Measurements from ENCODE around the gene CLPSL2. TPM values are rescaled to one million over a fixed set of nuclear protein-coding genes. Genes with fewer than 3 reads are reported as not detected.

The CLPSL2 gene
- total RNA-seq, 1 donor, result not detected

GRCh38 chr6:35745509-35745908 is 30.9 kb upstream of the CLPSL2 start:
- DNase-seq (ENCODE audit: low read depth in 2 of 3, low spot score in 2 of 3), result no peak

- no peak for DNase-seq (ENCODE audit: low read depth in 2 of 3, low spot score in 2 of 3)
Measured at GRCh38 chr6:35746516-35746915, 29.9 kb upstream of the CLPSL2 start.

DNA sequence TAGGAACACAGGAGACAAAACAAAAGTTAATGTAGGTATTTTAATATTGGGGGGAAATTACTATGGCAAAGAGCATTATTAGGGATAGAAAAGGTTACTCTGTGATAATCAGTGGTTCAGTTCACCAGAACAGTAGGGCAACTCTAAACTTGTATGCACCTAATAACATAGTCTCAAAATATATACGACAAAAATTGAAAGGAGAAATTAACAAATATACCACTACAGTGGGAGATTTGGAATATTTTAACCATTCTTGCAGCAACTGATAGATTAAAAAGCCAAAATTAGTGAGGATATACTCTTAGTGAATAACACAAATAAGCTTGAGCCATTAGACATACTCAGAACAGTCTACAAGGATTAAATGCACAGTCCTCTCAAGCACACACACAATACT is 28.5 kb upstream of the CLPSL2 start:
- DNase-seq (ENCODE audit: low read depth in 2 of 3, low spot score in 2 of 3), result no peak

DNA sequence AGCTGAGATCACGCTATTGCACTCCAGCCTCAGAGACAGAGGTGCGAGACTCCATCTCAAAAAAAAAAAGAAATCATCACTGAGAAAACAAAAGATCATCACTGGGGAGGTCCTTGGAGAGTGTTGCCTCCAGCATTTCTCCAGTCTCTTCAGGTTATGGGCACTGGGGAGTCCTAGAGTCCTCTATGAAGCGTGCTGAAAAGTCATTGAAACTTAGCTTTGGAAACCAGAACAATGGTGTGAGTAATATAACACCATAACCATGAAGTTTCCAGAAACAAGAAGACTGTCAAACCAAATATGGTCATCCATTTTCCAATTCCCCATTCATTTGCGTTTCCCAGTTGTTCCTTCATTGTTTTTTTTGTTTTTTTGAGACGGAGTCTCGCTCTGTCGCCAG is 25.8 kb upstream of the CLPSL2 start:
- no peak for DNase-seq (ENCODE audit: low read depth in 2 of 3, low spot score in 2 of 3)

DNA sequence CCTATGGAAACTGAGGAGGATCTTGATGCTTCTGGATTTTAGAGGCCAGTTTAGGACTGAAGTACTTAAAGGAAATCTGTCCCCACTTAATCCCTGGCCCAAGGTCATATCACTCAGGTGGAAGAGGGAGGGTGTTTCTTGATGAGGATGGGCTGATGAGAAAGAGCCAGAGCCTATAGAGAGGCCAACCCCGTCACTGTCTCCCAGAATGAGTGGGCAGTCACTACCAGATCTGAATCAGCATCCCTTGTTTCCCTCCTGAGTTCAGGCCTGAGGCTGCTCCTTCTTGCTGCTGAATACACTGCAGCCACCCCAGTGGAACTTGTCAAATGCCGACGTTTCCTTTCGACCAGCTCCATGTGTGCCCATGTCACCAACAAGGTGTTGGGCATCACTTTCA is 24.8 kb upstream of the CLPSL2 start:
- DNase-seq (ENCODE audit: low read depth in 2 of 3, low spot score in 2 of 3), result no peak

GRCh38 chr6:35752330-35752729 is 24.1 kb upstream of the CLPSL2 start:
- DNase-seq (ENCODE audit: low read depth in 2 of 3, low spot score in 2 of 3), result no peak

- no peak for DNase-seq (ENCODE audit: low read depth in 2 of 3, low spot score in 2 of 3)
Measured at GRCh38 chr6:35754452-35755277, 21.7 kb upstream of the CLPSL2 start.

GRCh38 chr6:35755278-35755924 is 21.0 kb upstream of the CLPSL2 start:
- no peak for DNase-seq (ENCODE audit: low read depth in 2 of 3, low spot score in 2 of 3)

GRCh38 chr6:35757456-35758123 is 18.8 kb upstream of the CLPSL2 start:
- DNase-seq (ENCODE audit: low read depth in 2 of 3, low spot score in 2 of 3), result peak in 1 of 3 donors; percentile 51

- DNase-seq (ENCODE audit: low read depth in 2 of 3, low spot score in 2 of 3), result no peak
Measured at GRCh38 chr6:35759426-35759825, 17.0 kb upstream of the CLPSL2 start.

DNA sequence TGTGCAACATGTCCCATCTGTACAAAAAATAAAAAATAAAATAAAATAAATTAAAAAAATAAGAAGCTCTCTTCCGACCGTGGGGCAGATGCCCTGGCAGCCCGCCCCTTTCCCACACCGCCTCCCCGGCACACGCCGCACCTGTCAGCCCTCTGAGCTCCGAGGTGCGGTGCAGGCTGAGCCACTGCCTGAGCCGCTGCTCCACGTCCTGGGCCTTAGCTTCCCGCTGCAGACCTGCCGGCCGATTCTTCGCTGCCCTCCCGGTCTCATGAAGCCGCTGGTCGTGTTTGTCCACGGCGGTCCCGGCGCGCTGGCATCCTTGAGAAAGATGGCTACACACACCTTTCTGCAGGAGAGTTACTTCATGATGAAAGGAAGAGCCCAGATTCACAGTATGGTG is 10.7 kb upstream of the CLPSL2 start:
- DNase-seq (ENCODE audit: low read depth in 2 of 3, low spot score in 2 of 3), result no peak

- no peak for DNase-seq (ENCODE audit: low read depth in 2 of 3, low spot score in 2 of 3)
Measured at GRCh38 chr6:35769211-35769610, 7.2 kb upstream of the CLPSL2 start.

DNA sequence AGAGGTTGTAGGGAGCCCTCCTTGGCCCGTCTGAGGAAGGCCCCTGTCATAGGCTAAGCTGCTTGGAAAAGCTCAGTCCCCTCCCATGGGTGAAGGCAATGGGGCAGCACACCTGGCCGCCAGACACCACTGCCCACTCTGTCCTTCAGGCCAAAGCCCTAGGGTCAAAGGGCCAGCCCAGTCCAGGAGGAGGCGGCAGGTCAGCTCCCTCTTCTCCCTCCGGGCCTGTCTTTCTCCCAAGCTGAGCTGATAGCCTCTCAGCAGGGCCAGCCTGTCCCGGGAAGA is 5.1 kb upstream of the CLPSL2 start:
- no peak for DNase-seq (ENCODE audit: low read depth in 2 of 3, low spot score in 2 of 3)

DNA sequence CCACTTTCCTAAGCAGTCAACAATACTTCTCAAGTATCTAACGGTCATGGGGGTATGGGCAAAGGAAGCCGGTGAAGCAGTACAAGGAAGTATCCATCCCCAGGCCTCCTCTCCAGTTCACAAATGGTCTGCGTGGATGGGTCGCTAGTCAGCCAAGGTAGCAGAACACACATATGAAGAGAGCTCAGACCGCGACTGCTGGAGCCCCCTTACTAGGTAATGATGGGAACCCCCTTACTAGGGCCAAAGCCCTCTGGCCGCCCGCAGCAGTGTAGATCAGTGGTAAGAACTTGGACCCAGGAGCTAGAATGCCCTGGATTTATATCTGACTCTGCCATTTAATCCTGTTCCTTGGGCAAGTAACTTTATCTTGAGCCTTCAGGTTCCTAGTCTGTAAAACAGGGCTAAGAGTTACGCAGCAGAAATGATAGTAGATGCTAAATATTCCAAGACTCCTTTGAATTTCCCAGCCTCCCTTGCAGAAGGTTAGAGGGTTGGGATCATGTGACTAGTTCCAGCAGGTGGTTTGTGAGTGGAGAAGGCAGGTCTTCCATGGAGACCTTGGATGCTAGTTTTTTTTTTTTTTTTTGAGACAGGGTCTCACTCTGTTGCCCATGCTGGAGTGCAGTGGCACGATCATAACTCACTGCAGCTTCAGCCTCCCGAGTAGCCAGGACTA is 2.1 kb upstream of the CLPSL2 start:
- no peak for DNase-seq (ENCODE audit: low read depth in 2 of 3, low spot score in 2 of 3)

GRCh38 chr6:35775031-35775430 is 1.4 kb upstream of the CLPSL2 start:
- no peak for DNase-seq (ENCODE audit: low read depth in 2 of 3, low spot score in 2 of 3)

DNA sequence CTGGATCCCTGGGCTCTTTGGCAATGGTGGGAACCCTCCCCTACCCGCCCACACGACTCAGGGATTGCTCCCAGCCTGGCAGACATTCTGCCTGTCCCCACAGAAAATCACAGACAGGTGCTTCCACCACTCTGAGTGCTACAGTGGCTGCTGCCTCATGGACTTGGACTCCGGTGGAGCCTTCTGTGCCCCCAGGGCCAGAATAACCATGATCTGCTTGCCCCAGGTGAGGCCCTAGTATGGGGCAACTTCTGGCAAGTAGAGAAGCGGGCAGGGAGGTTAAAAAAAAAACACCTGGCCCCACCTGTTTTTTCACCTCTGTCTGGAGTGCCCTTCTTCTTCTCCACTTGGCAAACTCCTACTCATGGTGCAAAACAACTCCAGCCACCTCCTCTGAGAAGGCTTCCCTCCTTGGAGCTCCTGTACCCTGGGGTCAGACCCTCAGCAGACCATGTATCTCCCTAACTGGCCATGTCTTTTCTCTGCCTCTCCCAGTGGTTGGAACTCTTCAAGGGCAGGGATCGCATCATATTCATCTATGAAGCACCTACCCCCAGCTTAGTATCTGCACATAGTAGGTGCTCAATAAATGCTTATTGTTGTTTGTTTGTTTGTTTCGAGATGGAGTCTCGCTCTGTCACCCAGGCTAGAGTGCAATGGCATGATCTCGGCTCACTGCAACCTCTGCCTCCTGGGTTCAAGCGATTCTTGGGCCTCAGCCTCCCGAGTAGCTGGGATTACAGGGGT is 1.1 kb downstream of the CLPSL2 start:
- no peak for DNase-seq (ENCODE audit: low read depth in 2 of 3, low spot score in 2 of 3)

- no peak for DNase-seq (ENCODE audit: low read depth in 2 of 3, low spot score in 2 of 3)
Measured at GRCh38 chr6:35778437-35778836, 2.0 kb downstream of the CLPSL2 start.

- no peak for DNase-seq (ENCODE audit: low read depth in 2 of 3, low spot score in 2 of 3)
Measured at GRCh38 chr6:35780719-35781118, 4.3 kb downstream of the CLPSL2 start, which contains the start of gene CLPSL1. Gene CLPSL1 (plus strand): TSS chr6:35781019. CDS start chr6:35781111, 92 bp downstream.

DNA sequence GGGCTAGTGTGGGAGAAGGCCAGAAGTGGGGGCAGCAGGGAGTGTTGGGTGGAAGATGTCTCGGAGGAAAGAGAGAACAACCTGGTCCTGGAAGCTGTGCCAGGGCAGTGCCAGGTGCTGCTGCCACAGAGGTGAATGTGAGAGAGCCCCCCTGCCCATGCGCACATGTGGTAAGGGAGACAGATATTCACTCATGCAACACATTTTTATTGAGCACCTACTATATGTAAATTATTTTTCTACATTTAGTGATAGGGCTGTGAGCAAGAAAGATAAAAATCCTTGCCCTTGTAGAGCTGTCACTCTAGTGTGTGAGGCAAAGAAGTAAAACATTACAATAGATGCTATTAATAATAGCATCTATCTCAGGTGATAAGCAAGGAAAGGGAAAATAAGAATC is 4.9 kb downstream of the CLPSL2 start:
- DNase-seq (ENCODE audit: low read depth in 2 of 3, low spot score in 2 of 3), result no peak

GRCh38 chr6:35782424-35782823 is 6.0 kb downstream of the CLPSL2 start:
- DNase-seq (ENCODE audit: low read depth in 2 of 3, low spot score in 2 of 3), result no peak

DNA sequence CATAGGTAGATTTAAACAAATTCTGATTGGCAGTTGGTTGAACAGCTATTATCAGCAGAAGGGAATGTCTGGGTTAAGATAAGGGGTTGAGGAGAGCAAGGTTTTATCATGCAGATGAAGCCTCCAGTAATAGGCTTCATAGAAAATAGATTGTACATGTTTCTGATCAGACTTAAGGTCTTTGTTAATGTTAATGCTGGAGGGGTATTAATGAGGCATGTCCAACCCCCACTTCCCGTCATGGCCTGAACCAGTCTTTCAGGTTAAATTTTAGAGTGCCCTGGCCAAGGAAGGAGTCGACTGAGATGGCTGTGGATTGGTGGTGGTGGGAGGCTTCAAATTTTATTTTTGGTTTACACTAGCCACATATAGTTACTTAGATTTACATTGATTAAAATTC is 7.8 kb downstream of the CLPSL2 start:
- no peak for DNase-seq (ENCODE audit: low read depth in 2 of 3, low spot score in 2 of 3)

Measured in hematopoietic multipotent progenitor cell (in vitro differentiated cells).